LoVo (cell line): Measurements from ENCODE around the gene RFK.
"Not testable (repeated sequence)": the region's sequence is repeated elsewhere in the genome, so short reads cannot be mapped to it uniquely, and the experiment has no call there.

Experiments
- DNase-seq: peaks from one replicate; pipeline ENCODE4 v3.0.0-alpha.2; 2016; ENCODE audit warnings: low spot score

RFK gene

GRCh38 chr9:76370396-76371023, 23.7 kb downstream of the RFK start:
- DNase-seq: no peak

GRCh38 chr9:76369583-76369982, 24.6 kb downstream of the RFK start:
- peak; percentile 61 for DNase-seq

GRCh38 chr9:76366275-76366674, 28.0 kb downstream of the RFK start:
- DNase-seq: peak; percentile 36

- DNase-seq: peak; percentile 80
Observed at GRCh38 chr9:76365028-76365427, 29.2 kb downstream of the RFK start.

GRCh38 chr9:76363032-76363395, 31.2 kb downstream of the RFK start:
- DNase-seq: no peak

- not testable (repeated sequence) for DNase-seq
Observed at GRCh38 chr9:76362332-76363031, 31.7 kb downstream of the RFK start.

- DNase-seq: no peak
Observed at GRCh38 chr9:76359766-76360165, 34.5 kb downstream of the RFK start.

GRCh38 chr9:76359365-76359764, 34.9 kb downstream of the RFK start:
- no peak for DNase-seq

GRCh38 chr9:76358628-76359280, 35.5 kb downstream of the RFK start:
- DNase-seq: no peak

- no peak for DNase-seq
Observed at GRCh38 chr9:76357555-76357954, 36.7 kb downstream of the RFK start.

GRCh38 chr9:76355886-76356285, 38.3 kb downstream of the RFK start:
- no peak for DNase-seq

GRCh38 chr9:76354221-76354620, 40.0 kb downstream of the RFK start:
- no peak for DNase-seq

GRCh38 chr9:76353280-76353679, 40.9 kb downstream of the RFK start:
- DNase-seq: no peak

- DNase-seq: no peak
Observed at GRCh38 chr9:76352026-76352620, 42.1 kb downstream of the RFK start.

- DNase-seq: no peak
Observed at GRCh38 chr9:76351006-76351405, 43.2 kb downstream of the RFK start.

- DNase-seq: no peak
Observed at GRCh38 chr9:76349865-76350264, 44.4 kb downstream of the RFK start.

- DNase-seq: no peak
Observed at GRCh38 chr9:76342858-76343257, 51.4 kb downstream of the RFK start.

GRCh38 chr9:76342201-76342600, 52.0 kb downstream of the RFK start:
- no peak for DNase-seq

GRCh38 chr9:76341616-76342015, 52.6 kb downstream of the RFK start:
- no peak for DNase-seq

GRCh38 chr9:76338418-76338817, 55.8 kb downstream of the RFK start:
- no peak for DNase-seq

GRCh38 chr9:76336027-76336426, 58.2 kb downstream of the RFK start:
- DNase-seq: no peak
